ENCODE measurements around the gene DYNLL2.

DNA sequence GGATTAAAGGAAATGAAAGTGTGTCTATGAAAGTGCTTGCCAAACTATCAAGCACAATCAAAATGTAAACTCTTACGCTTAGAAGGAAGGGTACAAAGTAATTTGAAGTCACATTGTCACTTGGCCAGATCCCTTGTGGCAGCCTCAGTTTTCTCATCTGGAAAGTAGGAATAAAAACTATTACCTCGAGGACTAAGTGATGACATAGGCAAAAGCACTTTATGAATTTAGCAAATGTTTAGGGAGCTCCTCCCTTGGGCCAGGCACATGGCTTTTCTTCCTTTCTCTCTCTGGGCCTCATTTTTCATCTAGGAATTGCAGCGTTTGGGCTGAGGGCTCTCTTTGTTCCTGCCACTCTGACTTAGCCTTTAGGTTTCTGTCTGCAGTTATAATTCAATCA, 28.5 kb downstream of the DYNLL2 start:
- TF ChIP-seq CTCF (IDR thresholded peaks at IDR 0.05): no peak
- TF ChIP-seq POLR2AphosphoS5 (IDR thresholded peaks at IDR 0.05): no peak
